K562 (cell line): Measurements from ENCODE around the gene HIPK2. TPM values are rescaled to one million over a fixed set of nuclear protein-coding genes. Genes with fewer than 3 reads are reported as not detected.

Source experiments
- ARHGAP35 ChIP-seq: fragments of 450-650 bp; IDR thresholded peaks from 2 replicates; pipeline ENCODE4 v1.6.1; 2018; ENCODE audit not compliant: partially characterized antibody
- BRCA1 ChIP-seq, 2 experiments: fragments of 450-650 bp in 1 of 2; sonication (generic) in 1 of 2; formaldehyde crosslinking in 1 of 2; IDR thresholded peaks; 2 replicates each; pipeline versions ENCODE4 v1.5.0 to v1.6.1; 2017 to 2020; ENCODE audit warnings: mild to moderate bottlenecking in 1 of 2, missing genetic modification reagents in 1 of 2
- CREB3 ChIP-seq: fragments of 450-650 bp; conservative IDR thresholded peaks from 2 replicates; pipeline ENCODE4 v1.6.1; 2016; ENCODE audit warnings: missing genetic modification characterization, low read depth, mild to moderate bottlenecking, missing compliant biosample characterization, moderate library complexity
- E2F5 ChIP-seq: sonication (generic); formaldehyde crosslinking; IDR thresholded peaks from 2 replicates; pipeline ENCODE4 v1.8.0; 2022; ENCODE audit warnings: mild to moderate bottlenecking, missing genetic modification reagents
- E4F1 ChIP-seq: fragments of 250-450 bp; sonication (Bioruptor Pico); IDR thresholded peaks from 2 replicates; pipeline ENCODE4 v1.5.0; 2021; ENCODE audit warnings: mild to moderate bottlenecking, borderline replicate concordance
- ELF4 ChIP-seq: fragments of 450-650 bp; formaldehyde crosslinking; IDR thresholded peaks from 2 replicates; pipeline ENCODE4 v1.4.0; 2022; ENCODE audit warnings: missing genetic modification characterization
- KDM2B ChIP-seq: fragments of 250-450 bp; sonication (Bioruptor Pico); IDR thresholded peaks from 2 replicates; pipeline ENCODE4 v1.8.0; 2021; ENCODE audit warnings: mild to moderate bottlenecking, moderate library complexity
- L3MBTL2 ChIP-seq: fragments of 450-650 bp; IDR thresholded peaks from 2 replicates; pipeline ENCODE4 v1.6.1; 2016; ENCODE audit warnings: mild to moderate bottlenecking, moderate library complexity
- LARP7 ChIP-seq: fragments of 450-650 bp; IDR thresholded peaks from 2 replicates; pipeline ENCODE4 v1.6.1; 2016
- MECOM ChIP-seq: fragments of 250-450 bp; sonication (Bioruptor Pico); IDR thresholded peaks from 2 replicates; pipeline ENCODE4 v1.8.0; 2022; ENCODE audit warnings: inconsistent platforms
- MTA3 ChIP-seq: fragments of 450-650 bp; formaldehyde crosslinking; IDR thresholded peaks from 2 replicates; pipeline ENCODE4 v1.6.1; 2017; ENCODE audit warnings: mild to moderate bottlenecking, borderline replicate concordance
- NR1H2 ChIP-seq: sonication (generic); formaldehyde crosslinking; IDR thresholded peaks from 2 replicates; pipeline ENCODE4 v1.4.0; 2020; ENCODE audit warnings: mild to moderate bottlenecking, missing genetic modification reagents
- PHF8 ChIP-seq: fragments of 200-600 bp; sonication (generic); IDR thresholded peaks from 2 replicates; pipeline ENCODE4 v1.6.1; 2012; ENCODE audit warnings: mixed run types, mild to moderate bottlenecking, inconsistent platforms, low read length, moderate library complexity, borderline replicate concordance
- SAP30 ChIP-seq: fragments of 200-600 bp; sonication (generic); IDR thresholded peaks from 2 replicates; pipeline ENCODE4 v1.6.1; 2012; ENCODE audit warnings: borderline replicate concordance, low read depth, mild to moderate bottlenecking, moderate library complexity, low read length, control low read depth, inconsistent platforms; ENCODE audit not compliant: insufficient read depth, poor library complexity, severe bottlenecking
- TAF7 ChIP-seq: fragments of 450-650 bp; IDR thresholded peaks from 2 replicates; pipeline ENCODE4 v1.6.1; 2016; ENCODE audit warnings: missing genetic modification characterization, missing compliant biosample characterization
- THRB ChIP-seq: fragments of 450-650 bp; formaldehyde crosslinking; conservative IDR thresholded peaks from 2 replicates; pipeline ENCODE4 v1.4.0; 2022; ENCODE audit warnings: mild to moderate bottlenecking, missing genetic modification characterization
- ZNF263 ChIP-seq: sonication (generic); formaldehyde crosslinking; IDR thresholded peaks from 2 replicates; pipeline ENCODE4 v1.8.0; 2022; ENCODE audit warnings: mild to moderate bottlenecking, missing genetic modification reagents, borderline replicate concordance
- ZNF395 ChIP-seq: fragments of 200-800 bp; sonication (Bioruptor generic); IDR thresholded peaks from 2 replicates; pipeline ENCODE4 v1.6.1; 2017; ENCODE audit warnings: missing genetic modification characterization, missing compliant biosample characterization
- ZNF76 ChIP-seq: fragments of 250-450 bp; sonication (Bioruptor Pico); IDR thresholded peaks from 2 replicates; pipeline ENCODE4 v1.4.0; 2020; ENCODE audit warnings: mild to moderate bottlenecking, moderate library complexity, borderline replicate concordance
- polyA plus RNA-seq, 8 experiments: library from polyadenylated mRNA; depleted of rRNA in 4 of 8; stranded (reverse) in 5 of 8; unstranded in 3 of 8; fragments of >200 nt; fragmentation: Nextera tagmentation in 2 of 8; fragmentation: Illumina TruSeq in 1 of 8; extraction: Ambion mirVana in 2 of 8; extraction: Trizol in 1 of 8; gene quantifications; 2 replicates each; pipeline versions ENCODE4 v1.2.1 to v1.2.3, GENCODE V29; 2011 to 2014; ENCODE audit warnings: inconsistent platforms in 1 of 8, missing spikeins in 1 of 8
- total RNA-seq, 7 experiments: library from RNA; depleted of rRNA in 6 of 7; stranded (reverse); fragments of >200 nt in 6 of 7; fragmentation: Illumina TruSeq in 2 of 7; extraction: Trizol in 2 of 7; gene quantifications; 2 replicates each; pipeline versions ENCODE4 v1.2.1 to v1.2.3, GENCODE V29; 2011 to 2021; ENCODE audit warnings: low replicate concordance in 1 of 7

HIPK2 gene
- total and polyA plus RNA-seq, 9 of the 15 experiments (the other 6 are each of a cell fraction or from before 2014, with no cell fraction given): 0.69 to 19.8 (median 5.1) TPM

GRCh38 chr7:139542308-139543151, 235.3 kb downstream of the HIPK2 start (continued):
- TF ChIP-seq ZNF395 (CRISPR knock-in tag) (peak; percentile 46; the same call in 1 of the 2 replicates), ELF4 (peak; percentile 80), ZNF76 (CRISPR knock-in tag) (peak; percentile 73; the same call in 1 of the 2 replicates), LARP7 (0 out of 2 replicates have a peak, but pooled peaks have one; percentile 49), ARHGAP35 (peak; percentile 16), ZNF263 (CRISPR knock-in tag) (peak; percentile 46; the same call in 1 of the 2 replicates), MECOM (CRISPR knock-in tag) (no peak), PHF8 (peak; percentile 94; the same call in 1 of the 2 replicates), NR1H2 (no peak), BRCA1 (IDR thresholded peaks at IDR 0.05) (no peak), BRCA1 (CRISPR knock-in tag; IDR thresholded peaks at IDR 0.05) (0 out of 2 replicates have a peak, but pooled peaks have one; percentile 68), E2F5 (CRISPR knock-in tag) (0 out of 2 replicates have a peak, but pooled peaks have one; percentile 67), SAP30 (peak; percentile 34), CREB3 (no peak), MTA3 (0 out of 2 replicates have a peak, but pooled peaks have one; percentile 7), THRB (CRISPR knock-in tag) (no peak), KDM2B (CRISPR knock-in tag) (no peak), TAF7 (tag) (no peak), E4F1 (CRISPR knock-in tag) (no peak), L3MBTL2 (peak; percentile 96)
